ENCODE data around the gene NFIB. TPM values are rescaled to one million over a fixed set of nuclear protein-coding genes. Genes with fewer than 3 reads are reported as not detected.

Gene NFIB
- total RNA-seq, 1 experiment from 2014 or later = 14.3 TPM

DNA sequence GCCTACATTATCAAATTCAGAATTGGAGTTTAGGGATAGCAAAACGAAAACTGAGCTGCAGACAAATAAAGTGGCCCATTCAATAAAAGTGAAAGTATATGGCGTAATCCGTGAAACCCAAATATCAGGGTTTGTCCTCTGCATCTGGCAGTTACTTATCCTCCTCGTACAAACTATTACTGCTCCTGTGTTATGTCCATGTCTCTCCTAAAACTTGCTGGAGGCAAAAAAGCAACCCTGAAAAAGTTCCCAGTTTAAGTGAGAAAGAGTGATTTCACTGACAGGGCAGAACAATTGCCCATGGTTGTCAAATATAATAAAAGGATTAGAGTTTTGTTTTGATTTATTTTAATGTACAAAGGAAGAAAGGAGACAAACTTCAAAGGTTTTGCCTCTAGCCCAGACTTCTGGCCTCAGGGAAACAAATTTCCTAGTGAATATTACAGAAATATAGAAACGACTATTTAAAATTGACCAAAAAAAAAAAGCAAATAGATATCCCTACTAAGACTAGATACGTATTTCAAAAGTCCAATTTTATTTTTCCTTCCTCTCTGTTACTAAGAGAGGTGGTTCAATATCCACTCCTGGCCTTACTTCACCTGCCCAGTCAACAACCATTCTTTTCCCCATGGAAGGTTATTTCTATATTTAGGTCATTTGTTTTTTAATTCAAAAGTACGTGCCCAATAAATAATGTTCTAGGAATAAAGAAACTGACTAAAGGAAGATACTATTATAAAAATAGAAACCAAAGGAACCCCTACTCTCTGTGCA, 50.0 kb downstream of the NFIB start:
- Histone ChIP-seq H3K56ac (ENCODE audit: insufficient read length, low read depth, low read length) (no peak overlapping the region), H3K9ac (ENCODE audit: extremely low read depth, insufficient read length, low read length) (no peak overlapping the region), H2BK120ac (ENCODE audit: low read depth, low read length, poor library complexity, severe bottlenecking) (no peak overlapping the region), H4K8ac (replicated peaks; ENCODE audit: insufficient read length, low read depth, low read length) (no peak overlapping the region), H4K5ac (ENCODE audit: insufficient read length, low read depth, low read length) (no peak overlapping the region), H3K79me1 (ENCODE audit: insufficient read depth, low read depth, low read length, poor library complexity, severe bottlenecking) (no peaks in the 10 kb centered on the region), H2BK12ac (ENCODE audit: insufficient read length, low read depth, low read length) (no peak overlapping the region), H2AFZ (ENCODE audit: low read length) (no peak overlapping the region), H3K4me1 (ENCODE audit: insufficient read depth, low read length) (no peaks in the 10 kb centered on the region), H2BK15ac (ENCODE audit: low read depth, low read length) (no peak overlapping the region), H3K23ac (ENCODE audit: insufficient read length, low read depth, low read length) (no peak overlapping the region), H2AK5ac (ENCODE audit: insufficient read length, low read length) (no peak overlapping the region), H3K27ac (ENCODE audit: insufficient read length, low read depth, low read length) (no peak overlapping the region), H3K27me3 (ENCODE audit: insufficient read depth, low read length) (no peaks in the 10 kb centered on the region), H3K14ac (ENCODE audit: insufficient read depth, low read length) (no peak overlapping the region), H4K91ac (ENCODE audit: insufficient read length, low read depth, low read length) (no peak overlapping the region), H2BK5ac (ENCODE audit: insufficient read length, low read length) (no peak overlapping the region), H3K79me2 (ENCODE audit: insufficient read depth, low read length) (no peaks in the 10 kb centered on the region), H3K9me3 (ENCODE audit: control insufficient read depth, low read depth, low read length) (no peaks in the 10 kb centered on the region), H3K23me2 (ENCODE audit: insufficient read length, low read depth, low read length, poor library complexity, severe bottlenecking) (no peaks in the 10 kb centered on the region), H2BK20ac (ENCODE audit: low read depth, low read length, poor library complexity, severe bottlenecking) (no peak overlapping the region), H3K4me2 (ENCODE audit: insufficient read depth, insufficient read length, low read length) (no peak overlapping the region), H3T11ph (ENCODE audit: low read length) (no peak overlapping the region), H3K18ac (ENCODE audit: insufficient read length, low read depth, low read length) (no peak overlapping the region), H4K20me1 (ENCODE audit: control insufficient read depth, insufficient read depth, insufficient read length) (no peaks in the 10 kb centered on the region), H3K4ac (ENCODE audit: low read depth, low read length) (no peak overlapping the region)
- no peak overlapping the region for H3K4me3 Mint-ChIP-seq
- no CpG with 5 or more reads among the region's 7 CpGs for WGBS (ENCODE audit: extremely low coverage, insufficient read length, low lambda C conversion rate)
- no peaks in the 10 kb centered on the region for H3K9me3 Mint-ChIP-seq
- peaks cover 8 to 11% of the 10 kb centered on the region in 2 experiments; a peak in 3 of 4 replicates for H3K4me1 Mint-ChIP-seq
- H3K27ac Mint-ChIP-seq = no peak overlapping the region
- DNase-seq = no peak
- TF ChIP-seq, protein P1, sequence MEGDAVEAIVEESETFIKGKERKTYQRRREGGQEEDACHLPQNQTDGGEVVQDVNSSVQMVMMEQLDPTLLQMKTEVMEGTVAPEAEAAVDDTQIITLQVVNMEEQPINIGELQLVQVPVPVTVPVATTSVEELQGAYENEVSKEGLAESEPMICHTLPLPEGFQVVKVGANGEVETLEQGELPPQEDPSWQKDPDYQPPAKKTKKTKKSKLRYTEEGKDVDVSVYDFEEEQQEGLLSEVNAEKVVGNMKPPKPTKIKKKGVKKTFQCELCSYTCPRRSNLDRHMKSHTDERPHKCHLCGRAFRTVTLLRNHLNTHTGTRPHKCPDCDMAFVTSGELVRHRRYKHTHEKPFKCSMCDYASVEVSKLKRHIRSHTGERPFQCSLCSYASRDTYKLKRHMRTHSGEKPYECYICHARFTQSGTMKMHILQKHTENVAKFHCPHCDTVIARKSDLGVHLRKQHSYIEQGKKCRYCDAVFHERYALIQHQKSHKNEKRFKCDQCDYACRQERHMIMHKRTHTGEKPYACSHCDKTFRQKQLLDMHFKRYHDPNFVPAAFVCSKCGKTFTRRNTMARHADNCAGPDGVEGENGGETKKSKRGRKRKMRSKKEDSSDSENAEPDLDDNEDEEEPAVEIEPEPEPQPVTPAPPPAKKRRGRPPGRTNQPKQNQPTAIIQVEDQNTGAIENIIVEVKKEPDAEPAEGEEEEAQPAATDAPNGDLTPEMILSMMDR (conservative IDR thresholded peaks at IDR 0.05) = no peak
- H3K27me3 Mint-ChIP-seq (ENCODE audit: low read depth) = no peaks in the 10 kb centered on the region
- H3K36me3 Mint-ChIP-seq (ENCODE audit: insufficient read depth in 1 of 3, low read depth in 3 of 3) = peaks cover 2 to 6% (median 6%) of the 10 kb centered on the region in 3 experiments; a peak in 5 of 7 replicates

Data from H9 (cell line).